Neural progenitor cell (in vitro differentiated cells): ENCODE measurements around the gene ARF1.

ENCODE experiments used
- EZH2 ChIP-seq: fragments of 200-600 bp; sonication (generic); IDR thresholded peaks from 2 replicates; pipeline ENCODE4 v1.6.1; 2017; ENCODE audit warnings: antibody characterized with exemption, mild to moderate bottlenecking, moderate library complexity
- EZH2phosphoT487 ChIP-seq: fragments of 200-600 bp; sonication (generic); IDR thresholded peaks from 2 replicates; pipeline ENCODE4 v1.6.1; 2017; ENCODE audit warnings: antibody characterized with exemption
- TF ChIP-seq, protein P1 (sequence below): fragments of 200-600 bp; sonication (generic); IDR thresholded peaks from 2 replicates; pipeline ENCODE4 v1.5.1; 2017; ENCODE audit warnings: antibody characterized with exemption, mild to moderate bottlenecking

DNA sequence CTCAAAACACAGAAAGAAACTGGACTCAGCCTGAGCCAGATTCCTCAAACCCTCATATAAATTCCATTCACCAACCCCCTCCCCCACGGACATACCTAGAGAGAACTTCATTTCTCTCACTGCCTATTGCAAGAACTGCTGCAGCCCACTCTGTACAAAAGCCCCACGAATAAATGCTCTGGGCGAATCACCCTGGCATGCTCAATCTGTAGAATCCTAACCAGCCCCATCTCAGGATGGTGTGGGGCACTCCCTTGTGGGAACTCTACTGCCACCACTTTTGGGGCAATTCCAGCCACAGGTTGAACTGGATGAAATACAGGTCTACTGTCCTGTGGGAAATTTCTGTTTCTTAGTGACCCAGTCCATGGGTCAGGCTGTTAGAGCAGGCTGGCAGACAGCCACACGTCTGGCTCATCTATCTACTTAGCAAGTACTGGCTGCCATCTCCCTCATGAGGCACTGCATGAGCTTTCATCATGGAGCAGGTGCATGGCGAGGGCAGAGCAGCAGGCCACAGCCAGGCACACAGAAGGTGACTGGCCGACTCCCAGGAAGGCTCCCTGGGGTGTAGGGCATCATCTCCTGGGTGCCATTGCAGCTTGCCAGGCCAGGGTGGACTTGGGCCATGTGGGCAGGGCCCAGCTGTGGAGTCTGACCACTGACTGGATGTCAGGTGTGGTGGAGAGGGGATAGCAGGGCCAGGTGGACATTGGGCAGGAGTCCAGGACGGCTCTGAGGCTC lies 22.2 kb downstream of the ARF1 start:
- TF ChIP-seq, protein P1, sequence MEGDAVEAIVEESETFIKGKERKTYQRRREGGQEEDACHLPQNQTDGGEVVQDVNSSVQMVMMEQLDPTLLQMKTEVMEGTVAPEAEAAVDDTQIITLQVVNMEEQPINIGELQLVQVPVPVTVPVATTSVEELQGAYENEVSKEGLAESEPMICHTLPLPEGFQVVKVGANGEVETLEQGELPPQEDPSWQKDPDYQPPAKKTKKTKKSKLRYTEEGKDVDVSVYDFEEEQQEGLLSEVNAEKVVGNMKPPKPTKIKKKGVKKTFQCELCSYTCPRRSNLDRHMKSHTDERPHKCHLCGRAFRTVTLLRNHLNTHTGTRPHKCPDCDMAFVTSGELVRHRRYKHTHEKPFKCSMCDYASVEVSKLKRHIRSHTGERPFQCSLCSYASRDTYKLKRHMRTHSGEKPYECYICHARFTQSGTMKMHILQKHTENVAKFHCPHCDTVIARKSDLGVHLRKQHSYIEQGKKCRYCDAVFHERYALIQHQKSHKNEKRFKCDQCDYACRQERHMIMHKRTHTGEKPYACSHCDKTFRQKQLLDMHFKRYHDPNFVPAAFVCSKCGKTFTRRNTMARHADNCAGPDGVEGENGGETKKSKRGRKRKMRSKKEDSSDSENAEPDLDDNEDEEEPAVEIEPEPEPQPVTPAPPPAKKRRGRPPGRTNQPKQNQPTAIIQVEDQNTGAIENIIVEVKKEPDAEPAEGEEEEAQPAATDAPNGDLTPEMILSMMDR = no peak
- no peak for TF ChIP-seq EZH2phosphoT487
- no peak for TF ChIP-seq EZH2
